A549 (cell line): ENCODE results near the gene LMO1.

Experiments
- FOSL2 ChIP-seq, 2 experiments: fragments of 450-650 bp in 1 of 2; fragments of >200 bp in 1 of 2; sonication (Bioruptor Twin) in 1 of 2; formaldehyde crosslinking; IDR thresholded peaks; 2 replicates each; pipeline versions ENCODE4 v1.5.0 to v1.6.1; 2016 to 2020; ENCODE audit warnings: mild to moderate bottlenecking in 1 of 2, moderate library complexity in 1 of 2
- TF ChIP-seq, protein P1 (sequence below): fragments of >200 bp; sonication (Bioruptor Twin); formaldehyde crosslinking; IDR thresholded peaks from 3 replicates; pipeline ENCODE4 v1.5.1; 2016

DNA sequence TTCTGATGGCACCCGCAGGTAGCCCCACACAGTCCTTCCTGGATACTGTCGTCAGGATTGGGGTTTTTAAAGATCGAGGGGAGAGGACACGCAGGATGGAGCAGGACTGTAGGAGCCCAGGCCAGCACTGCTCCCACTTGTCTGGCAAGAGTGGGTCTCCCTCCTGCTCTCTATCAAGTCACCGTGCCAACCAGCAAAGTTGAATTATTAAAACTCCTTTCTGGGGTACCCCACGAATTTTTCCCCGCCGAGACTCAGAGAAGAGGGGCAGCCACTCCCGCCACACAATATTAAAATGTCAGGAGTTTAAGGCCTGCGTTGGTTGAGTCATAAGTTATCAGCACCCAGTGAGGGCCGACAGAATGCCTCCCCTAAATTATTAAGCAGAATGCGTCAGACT is 10.1 kb downstream of the LMO1 start:
- TF ChIP-seq, protein P1, sequence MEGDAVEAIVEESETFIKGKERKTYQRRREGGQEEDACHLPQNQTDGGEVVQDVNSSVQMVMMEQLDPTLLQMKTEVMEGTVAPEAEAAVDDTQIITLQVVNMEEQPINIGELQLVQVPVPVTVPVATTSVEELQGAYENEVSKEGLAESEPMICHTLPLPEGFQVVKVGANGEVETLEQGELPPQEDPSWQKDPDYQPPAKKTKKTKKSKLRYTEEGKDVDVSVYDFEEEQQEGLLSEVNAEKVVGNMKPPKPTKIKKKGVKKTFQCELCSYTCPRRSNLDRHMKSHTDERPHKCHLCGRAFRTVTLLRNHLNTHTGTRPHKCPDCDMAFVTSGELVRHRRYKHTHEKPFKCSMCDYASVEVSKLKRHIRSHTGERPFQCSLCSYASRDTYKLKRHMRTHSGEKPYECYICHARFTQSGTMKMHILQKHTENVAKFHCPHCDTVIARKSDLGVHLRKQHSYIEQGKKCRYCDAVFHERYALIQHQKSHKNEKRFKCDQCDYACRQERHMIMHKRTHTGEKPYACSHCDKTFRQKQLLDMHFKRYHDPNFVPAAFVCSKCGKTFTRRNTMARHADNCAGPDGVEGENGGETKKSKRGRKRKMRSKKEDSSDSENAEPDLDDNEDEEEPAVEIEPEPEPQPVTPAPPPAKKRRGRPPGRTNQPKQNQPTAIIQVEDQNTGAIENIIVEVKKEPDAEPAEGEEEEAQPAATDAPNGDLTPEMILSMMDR = no peak
- TF ChIP-seq FOSL2 (IDR thresholded peaks at IDR 0.05) = no peak
- no peak for TF ChIP-seq FOSL2 (CRISPR knock-in tag; IDR thresholded peaks at IDR 0.05)
